HepG2 (cell line): Measurements from ENCODE around the gene TMEFF2. TPM values are rescaled to one million over a fixed set of nuclear protein-coding genes. Genes with fewer than 3 reads are reported as not detected.

Experiments
- ATAC-seq: fragments of 200-7000 bp; cut with Tn5 transposase; 3 replicates; pipeline ENCODE4 v1.9.1; 2020; ENCODE audit warnings: mild to moderate bottlenecking, moderate library complexity
- BruUV-seq: library from RNA; stranded (reverse); fragments of 400-500 nt; replicated peaks from 2 replicates; lab custom pipeline; 2021; lab: Mats Ljungman, UMichigan
- CTCF ChIA-PET: fragments of 300-600 bp; formaldehyde crosslinking; extraction: SDS; loops from one replicate; lab custom pipeline; 2021; ENCODE audit warnings: low total read pairs, inconsistent platforms, low intra/inter-chr PET ratio; lab: Yijun Ruan, JAX
- POLR2A ChIA-PET: fragments of 350-600 bp; sonication (Branson Sonifier 250); formaldehyde crosslinking; loops from one replicate; lab custom pipeline; 2020; ENCODE audit warnings: antibody characterized with exemption, inconsistent platforms; lab: Yijun Ruan, JAX
- DNase-seq: peaks from one replicate; pipeline ENCODE4 v3.0.0-alpha.2; 2015; ENCODE audit warnings: low spot score
- FAIRE-seq: peaks from 3 replicates; lab custom pipeline; 2011; peaks lifted over from hg19 to GRCh38; lab: Jason Lieb, UNC
- H2AFZ ChIP-seq: one replicate; pipeline ENCODE4 v1.6.1; 2011; ENCODE audit warnings: low read length, inconsistent platforms
- H3K27ac ChIP-seq: fragments of 300-600 bp; 3 replicates; pipeline ENCODE4 v1.8.0; 2011; ENCODE audit warnings: mixed run types, mild to moderate bottlenecking, mixed read lengths, low read length, inconsistent platforms; ENCODE audit not compliant: insufficient read depth; ENCODE audit errors: extremely low read length
- H3K27me3 ChIP-seq, 2 experiments: fragments of 200-600 bp in 1 of 2; 2 replicates in 1 of 2; 3 replicates in 1 of 2; pipeline versions ENCODE4 v1.6.0 to v1.8.0; 2011; ENCODE audit warnings: low read length in 2 of 2, mild to moderate bottlenecking in 2 of 2, moderate library complexity in 2 of 2, inconsistent platforms in 1 of 2; ENCODE audit not compliant: insufficient read depth in 2 of 2, control insufficient read depth in 1 of 2
- H3K36me3 ChIP-seq, 2 experiments: fragments of 200-600 bp in 1 of 2; replicated peaks in 1 of 2; 2 replicates in 1 of 2; 3 replicates in 1 of 2; pipeline versions ENCODE4 v1.5.1 to v1.8.0; 2011; ENCODE audit warnings: low read length in 2 of 2, inconsistent platforms in 1 of 2; ENCODE audit not compliant: insufficient read depth in 2 of 2, control insufficient read depth in 1 of 2
- H3K4me1 ChIP-seq: 2 replicates; pipeline ENCODE4 v1.5.1; 2012; ENCODE audit warnings: low read length, inconsistent platforms; ENCODE audit not compliant: insufficient read depth
- H3K4me2 ChIP-seq: 2 replicates; pipeline ENCODE4 v1.6.0; 2011; ENCODE audit warnings: low read depth, low read length, inconsistent platforms
- H3K4me3 ChIP-seq, 3 experiments: fragments of 200-600 bp in 1 of 3; sonication (generic), shearing (Covaris generic) in 1 of 3; replicated peaks in 1 of 3; 2 replicates each; pipeline ENCODE4 v1.5.1; 2011 to 2016; ENCODE audit warnings: low read length in 3 of 3, inconsistent platforms in 2 of 3, low read depth in 2 of 3, mild to moderate bottlenecking in 2 of 3, control low read depth in 1 of 3, mixed read lengths in 1 of 3; ENCODE audit not compliant: insufficient read depth in 1 of 3
- H3K79me2 ChIP-seq: one replicate; pipeline ENCODE4 v1.6.1; 2011; ENCODE audit warnings: low read length, inconsistent platforms; ENCODE audit not compliant: insufficient read depth
- H3K9ac ChIP-seq: 2 replicates; pipeline ENCODE4 v1.6.0; 2011; ENCODE audit warnings: mild to moderate bottlenecking, low read depth, low read length, inconsistent platforms; ENCODE audit not compliant: insufficient read depth
- H3K9me3 ChIP-seq: 2 replicates; pipeline ENCODE4 v1.5.1; 2012; ENCODE audit warnings: mild to moderate bottlenecking, low read length
- H4K20me1 ChIP-seq: 2 replicates; pipeline ENCODE4 v1.6.0; 2011; ENCODE audit warnings: inconsistent platforms, mild to moderate bottlenecking, low read length, moderate library complexity; ENCODE audit not compliant: insufficient read depth
- AFF4 ChIP-seq: sonication (generic); formaldehyde crosslinking; IDR thresholded peaks from 2 replicates; pipeline ENCODE4 v1.4.0; 2020; ENCODE audit warnings: missing genetic modification reagents
- KDM3A ChIP-seq: IDR thresholded peaks from 2 replicates; pipeline ENCODE4 v1.6.1; 2018; ENCODE audit warnings: low read depth, missing compliant biosample characterization
- MLX ChIP-seq: IDR thresholded peaks from 2 replicates; pipeline ENCODE4 v1.6.1; 2016
- SALL1 ChIP-seq: sonication (generic); formaldehyde crosslinking; IDR thresholded peaks from 2 replicates; pipeline ENCODE4 v1.8.0; 2022; ENCODE audit warnings: mild to moderate bottlenecking, missing genetic modification reagents
- SKI ChIP-seq: fragments of 450-650 bp; IDR thresholded peaks from one replicate; pipeline ENCODE4 v1.6.1; 2018; ENCODE audit warnings: mild to moderate bottlenecking; ENCODE audit not compliant: partially characterized antibody
- ZBTB8A ChIP-seq: sonication (generic); formaldehyde crosslinking; IDR thresholded peaks from 2 replicates; pipeline ENCODE4 v1.4.0; 2020; ENCODE audit warnings: mild to moderate bottlenecking, low read depth, missing genetic modification reagents, borderline replicate concordance
- ZKSCAN1 ChIP-seq: fragments of 150-350 bp; IDR thresholded peaks from 2 replicates; pipeline ENCODE4 v1.6.1; 2014; ENCODE audit warnings: low read length
- ZMAT3 ChIP-seq: sonication (generic); formaldehyde crosslinking; conservative IDR thresholded peaks from 2 replicates; pipeline ENCODE4 v1.7.0; 2021; ENCODE audit warnings: missing genetic modification reagents
- ZNF597 ChIP-seq: sonication (generic); formaldehyde crosslinking; IDR thresholded peaks from 2 replicates; pipeline ENCODE4 v1.5.0; 2020; ENCODE audit warnings: missing genetic modification reagents
- WGBS: methylation state at CpG from one replicate; pipeline ENCODE4 v1.1.6; 2017; ENCODE audit warnings: low lambda C conversion rate; 5-methylcytosine and 5-hydroxymethylcytosine counted together
- in situ Hi-C: cut with HindIII; loops from 2 replicates; pipeline ENCODE4 v1.10.0; 2017; ENCODE audit warnings: low pct_unique_long_range_greater_than_20kb; ENCODE audit not compliant: extremely low pct_ligation_motif_present
- intact Hi-C: fragments of 100-400 bp; cut with micrococcal nuclease; formaldehyde crosslinking; loops from one replicate; pipeline ENCODE4 v1.10.0; 2022; ENCODE audit not compliant: unreplicated experiment
- polyA plus RNA-seq, 8 experiments: library from polyadenylated mRNA; depleted of rRNA in 3 of 8; stranded (reverse) in 7 of 8; unstranded in 1 of 8; fragments of >200 nt; fragmentation: Illumina TruSeq in 4 of 8; extraction: Trizol in 4 of 8; gene quantifications; 2 replicates each; pipeline versions ENCODE4 v1.2.1 to v1.2.3, GENCODE V29; 2011 to 2016; ENCODE audit warnings: low read depth in 4 of 8, missing spikeins in 1 of 8, mixed read lengths in 1 of 8; ENCODE audit not compliant: insufficient read depth in 1 of 8
- total RNA-seq, 5 experiments: library from RNA; depleted of rRNA; stranded (reverse); fragments of >200 nt; fragmentation: Illumina TruSeq; extraction: Trizol; gene quantifications; 2 replicates each; pipeline ENCODE4 v1.2.3, GENCODE V29; 2016; ENCODE audit warnings: low read depth in 1 of 5
- TF ChIP-seq, protein P1 (sequence below): sonication (generic); formaldehyde crosslinking; IDR thresholded peaks from 2 replicates; pipeline ENCODE4 v1.4.0; 2020; ENCODE audit warnings: missing genetic modification reagents
- TF ChIP-seq, protein P2 (sequence below): sonication (generic); formaldehyde crosslinking; IDR thresholded peaks from 2 replicates; pipeline ENCODE4 v1.5.0; 2020; ENCODE audit warnings: mild to moderate bottlenecking, missing genetic modification reagents

Gene TMEFF2
- total and polyA plus RNA-seq, 2 of the 13 experiments (the other 11 are each of a cell fraction or from before 2014, with no cell fraction given): not detected

GRCh38 chr2:192151853-192152252 lies 42.9 kb downstream of the TMEFF2 start (continued):
- no peak for TF ChIP-seq MLX (CRISPR knock-in tag)
- no peak for TF ChIP-seq ZMAT3 (CRISPR knock-in tag)

DNA sequence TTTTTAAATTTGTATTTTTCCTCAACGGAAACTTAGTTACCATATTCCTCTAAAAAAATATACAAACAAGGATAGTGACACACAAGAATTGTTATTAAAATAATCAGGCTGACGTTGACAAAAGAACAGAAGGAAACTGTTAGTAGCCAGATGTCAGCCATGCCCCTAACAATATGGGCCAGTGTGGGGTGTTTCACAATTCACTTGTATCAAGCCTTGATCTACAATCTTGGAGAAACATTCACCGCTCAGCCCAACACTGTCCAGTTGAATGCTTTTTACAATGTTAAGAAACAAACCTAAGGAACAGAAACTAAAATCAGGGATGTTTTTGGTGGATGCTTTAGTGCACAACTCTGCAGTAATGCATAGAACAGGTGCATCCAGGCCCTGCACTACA lies 44.6 kb downstream of the TMEFF2 start:
- Histone ChIP-seq H3K9ac (no peak overlapping the region), H3K27me3 (no peaks in the 10 kb centered on the region), H3K4me2 (no peak overlapping the region), H3K9me3 (no peaks in the 10 kb centered on the region), H3K4me1 (no peaks in the 10 kb centered on the region), H3K36me3 (no peaks in the 10 kb centered on the region), H3K27ac (no peak overlapping the region), H3K79me2 (no peaks in the 10 kb centered on the region), H2AFZ (no peak overlapping the region), H4K20me1 (no peaks in the 10 kb centered on the region), H3K4me3 (no peak overlapping the region)
- in situ Hi-C loops (no loop called here), intact Hi-C loops (no loop called here)
- BruUV-seq: no TSS peak
- no peak for ATAC-seq
- 22% methylated on average over 3 of the region's 3 CpGs for WGBS
- ChIA-PET CTCF (no interaction called here), POLR2A (no interaction called here)
- FAIRE-seq: no peak
- DNase-seq: no peak
- TF ChIP-seq AFF4: no peak
- TF ChIP-seq SALL1: no peak
- TF ChIP-seq SKI: no peak
- TF ChIP-seq, protein P1, sequence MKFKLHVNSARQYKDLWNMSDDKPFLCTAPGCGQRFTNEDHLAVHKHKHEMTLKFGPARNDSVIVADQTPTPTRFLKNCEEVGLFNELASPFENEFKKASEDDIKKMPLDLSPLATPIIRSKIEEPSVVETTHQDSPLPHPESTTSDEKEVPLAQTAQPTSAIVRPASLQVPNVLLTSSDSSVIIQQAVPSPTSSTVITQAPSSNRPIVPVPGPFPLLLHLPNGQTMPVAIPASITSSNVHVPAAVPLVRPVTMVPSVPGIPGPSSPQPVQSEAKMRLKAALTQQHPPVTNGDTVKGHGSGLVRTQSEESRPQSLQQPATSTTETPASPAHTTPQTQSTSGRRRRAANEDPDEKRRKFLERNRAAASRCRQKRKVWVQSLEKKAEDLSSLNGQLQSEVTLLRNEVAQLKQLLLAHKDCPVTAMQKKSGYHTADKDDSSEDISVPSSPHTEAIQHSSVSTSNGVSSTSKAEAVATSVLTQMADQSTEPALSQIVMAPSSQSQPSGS (CRISPR knock-in tag): no peak
- no peak for TF ChIP-seq ZKSCAN1
- TF ChIP-seq ZNF597 (CRISPR knock-in tag): no peak
- TF ChIP-seq KDM3A: no peak
- TF ChIP-seq ZBTB8A: no peak
- TF ChIP-seq, protein P2, sequence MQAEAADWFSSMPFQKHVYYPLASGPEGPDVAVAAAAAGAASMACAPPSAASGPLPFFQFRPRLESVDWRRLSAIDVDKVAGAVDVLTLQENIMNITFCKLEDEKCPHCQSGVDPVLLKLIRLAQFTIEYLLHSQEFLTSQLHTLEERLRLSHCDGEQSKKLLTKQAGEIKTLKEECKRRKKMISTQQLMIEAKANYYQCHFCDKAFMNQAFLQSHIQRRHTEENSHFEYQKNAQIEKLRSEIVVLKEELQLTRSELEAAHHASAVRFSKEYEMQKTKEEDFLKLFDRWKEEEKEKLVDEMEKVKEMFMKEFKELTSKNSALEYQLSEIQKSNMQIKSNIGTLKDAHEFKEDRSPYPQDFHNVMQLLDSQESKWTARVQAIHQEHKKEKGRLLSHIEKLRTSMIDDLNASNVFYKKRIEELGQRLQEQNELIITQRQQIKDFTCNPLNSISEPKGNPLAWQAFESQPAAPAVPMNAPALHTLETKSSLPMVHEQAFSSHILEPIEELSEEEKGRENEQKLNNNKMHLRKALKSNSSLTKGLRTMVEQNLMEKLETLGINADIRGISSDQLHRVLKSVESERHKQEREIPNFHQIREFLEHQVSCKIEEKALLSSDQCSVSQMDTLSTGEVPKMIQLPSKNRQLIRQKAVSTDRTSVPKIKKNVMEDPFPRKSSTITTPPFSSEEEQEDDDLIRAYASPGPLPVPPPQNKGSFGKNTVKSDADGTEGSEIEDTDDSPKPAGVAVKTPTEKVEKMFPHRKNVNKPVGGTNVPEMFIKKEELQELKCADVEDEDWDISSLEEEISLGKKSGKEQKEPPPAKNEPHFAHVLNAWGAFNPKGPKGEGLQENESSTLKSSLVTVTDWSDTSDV (CRISPR knock-in tag): no peak
